ENCODE data around the gene CTNNA3. TPM values are rescaled to one million over a fixed set of nuclear protein-coding genes. Genes with fewer than 3 reads are reported as not detected.

The CTNNA3 gene
- total and polyA plus RNA-seq, 2 donors (not counting 3 experiments of a cell fraction or from before 2014, with no cell fraction given): not detected

GRCh38 chr10:67079126-67079525 is 616.9 kb downstream of the CTNNA3 start:
- intact Hi-C loops (cut with micrococcal nuclease) (no loop called here), dilution Hi-C loops (cut with MboI; ENCODE audit: extremely low pct_ligation_motif_present, low sequenced_read_pairs) (no loop called here)
- Histone ChIP-seq H3K9ac (replicated peaks; ENCODE audit: extremely low read depth, insufficient read depth, low read length) (no peak overlapping the region), H3K4me2 (ENCODE audit: insufficient read depth, low read length) (no peak overlapping the region), H3K9me1 (replicated peaks; ENCODE audit: control insufficient read depth, extremely low read depth, insufficient read depth, low read length) (no peaks in the 10 kb centered on the region), H3K36me3 (ENCODE audit: control insufficient read depth in 2 of 2, extremely low read depth in 1 of 2, insufficient read depth in 2 of 2, low read length in 2 of 2) (no peaks in the 10 kb centered on the region), H4K20me1 (replicated peaks; ENCODE audit: control insufficient read depth, extremely low read depth, insufficient read depth, low read length) (no peaks in the 10 kb centered on the region), H3K4me3 (replicated peaks in 1 of 3; ENCODE audit: insufficient read depth in 1 of 3, low read depth in 1 of 3, low read length in 3 of 3) (no peak overlapping the region), H3K4me1 (ENCODE audit: control insufficient read depth, extremely low read depth, insufficient read depth, low read length) (no peaks in the 10 kb centered on the region), H3K27ac (ENCODE audit: insufficient read depth, low read depth, low read length) (no peak overlapping the region), H3K27me3 (ENCODE audit: control insufficient read depth in 2 of 2, insufficient read depth in 2 of 2, low read length in 2 of 2) (no peaks in the 10 kb centered on the region), H2AFZ (ENCODE audit: low read depth, low read length) (no peak overlapping the region), H3K9me3 (replicated peaks; ENCODE audit: control insufficient read depth, insufficient read depth, low read length) (no peaks in the 10 kb centered on the region), H3K79me2 (ENCODE audit: control insufficient read depth, insufficient read depth, low read length) (no peaks in the 10 kb centered on the region)
- ChIA-PET POLR2A (no interaction called here), CTCF (no interaction called here)
- no TSS peak for BruUV-seq (replicated peaks)
- no peak for DNase-seq (ENCODE audit: low read depth, low spot score)
- no peak for FAIRE-seq
- no peak for TF ChIP-seq CTCF (IDR thresholded peaks at IDR 0.05; ENCODE audit: extremely low read depth in 1 of 2, insufficient read depth in 1 of 2, low read depth in 1 of 2, low read length in 2 of 2)
- TF ChIP-seq FOS (IDR thresholded peaks at IDR 0.05; ENCODE audit: borderline replicate concordance, insufficient read depth, low read length): no peak
- TF ChIP-seq EZH2 (IDR thresholded peaks at IDR 0.05; ENCODE audit: borderline replicate concordance, low read depth, low read length, severe bottlenecking): no peak
- TF ChIP-seq MAX (IDR thresholded peaks at IDR 0.05; ENCODE audit: insufficient read depth, insufficient read length): no peak
- TF ChIP-seq POLR2A (IDR thresholded peaks at IDR 0.05; ENCODE audit: low read depth, low read length): no peak
- no peak for TF ChIP-seq GATA2 (IDR thresholded peaks at IDR 0.05; ENCODE audit: insufficient read depth, insufficient read length, low read depth, low read length)
- no peak for TF ChIP-seq MYC (IDR thresholded peaks at IDR 0.05; ENCODE audit: low read depth, low read length)
- no peak for TF ChIP-seq JUN (IDR thresholded peaks at IDR 0.05; ENCODE audit: borderline replicate concordance, insufficient read depth, insufficient read length, low read depth)
- no peak for TF ChIP-seq POLR2AphosphoS5 (IDR thresholded peaks at IDR 0.05; ENCODE audit: insufficient read depth, low read depth, low read length)
